Stimulated activated naive CD4-positive, alpha-beta T cell treated with Interleukin-2 at 50 U/mL for 16 hours (primary cell): ENCODE results near the gene DOCK1.

Experiments used
- DNase-seq: peaks from one replicate; lab custom pipeline; 2025; lab: John Stamatoyannopoulos, UW

Gene DOCK1

GRCh38 chr10:127012071-127012768 is 107.0 kb downstream of the DOCK1 start:
- DNase-seq: no peak

- no peak for DNase-seq
Observed at GRCh38 chr10:127012769-127013152, 107.5 kb downstream of the DOCK1 start.

- DNase-seq: no peak
Observed at GRCh38 chr10:127013211-127013656, 108.0 kb downstream of the DOCK1 start.

- DNase-seq: no peak
Observed at GRCh38 chr10:127013691-127014473, 108.7 kb downstream of the DOCK1 start.

- no peak for DNase-seq
Observed at GRCh38 chr10:127014671-127015070, 109.4 kb downstream of the DOCK1 start.

- no peak for DNase-seq
Observed at GRCh38 chr10:127015373-127015772, 110.1 kb downstream of the DOCK1 start.

- no peak for DNase-seq
Observed at GRCh38 chr10:127016331-127016730, 111.1 kb downstream of the DOCK1 start.

- no peak for DNase-seq
Observed at GRCh38 chr10:127017541-127018297, 112.5 kb downstream of the DOCK1 start.

- no peak for DNase-seq
Observed at GRCh38 chr10:127018298-127018650, 113.0 kb downstream of the DOCK1 start.

- DNase-seq: no peak
Observed at GRCh38 chr10:127018766-127019165, 113.5 kb downstream of the DOCK1 start.

GRCh38 chr10:127020260-127020659 is 115.0 kb downstream of the DOCK1 start:
- DNase-seq: no peak

GRCh38 chr10:127021801-127022200 is 116.6 kb downstream of the DOCK1 start:
- DNase-seq: no peak

GRCh38 chr10:127024685-127025435 is 119.6 kb downstream of the DOCK1 start:
- DNase-seq: no peak

- DNase-seq: no peak
Observed at GRCh38 chr10:127027786-127028185, 122.6 kb downstream of the DOCK1 start.

- no peak for DNase-seq
Observed at GRCh38 chr10:127028556-127028955, 123.3 kb downstream of the DOCK1 start.

- DNase-seq: no peak
Observed at GRCh38 chr10:127029061-127029460, 123.8 kb downstream of the DOCK1 start.

GRCh38 chr10:127033216-127034033 is 128.2 kb downstream of the DOCK1 start:
- DNase-seq: no peak

GRCh38 chr10:127034034-127034633 is 128.9 kb downstream of the DOCK1 start:
- DNase-seq: no peak

- no peak for DNase-seq
Observed at GRCh38 chr10:127034790-127035189, 129.6 kb downstream of the DOCK1 start.

- DNase-seq: no peak
Observed at GRCh38 chr10:127035827-127036226, 130.6 kb downstream of the DOCK1 start.

GRCh38 chr10:127036987-127037386 is 131.8 kb downstream of the DOCK1 start:
- DNase-seq: no peak
